HCT116 (cell line): ENCODE measurements around the gene CENPC. TPM values are rescaled to one million over a fixed set of nuclear protein-coding genes. Genes with fewer than 3 reads are reported as not detected.

Experiments
- ATAC-seq: fragments of 200-7000 bp; cut with Tn5 transposase; 2 replicates; pipeline ENCODE4 v1.9.1; 2020; ENCODE audit warnings: mild to moderate bottlenecking, moderate library complexity
- BruUV-seq: library from RNA; stranded (reverse); fragments of 400-500 nt; replicated peaks from 2 replicates; lab custom pipeline; 2021; lab: Mats Ljungman, UMichigan
- CTCF ChIA-PET: fragments of 300-600 bp; sonication (Branson Sonifier 250); formaldehyde crosslinking; loops from one replicate; lab custom pipeline; 2021; ENCODE audit warnings: antibody characterized with exemption; lab: Charles Lee
- POLR2A ChIA-PET: fragments of 300-600, 350-600 bp; sonication (Branson Sonifier 250); formaldehyde crosslinking; loops from one replicate; lab custom pipeline; 2021; ENCODE audit warnings: antibody characterized with exemption; lab: Charles Lee
- RAD21 ChIA-PET, 2 experiments: fragments of 300-600 bp; sonication (Branson Sonifier 250); formaldehyde crosslinking; loops; one replicate each; lab custom pipeline; 2023; ENCODE audit warnings: low total read pairs in 2 of 2; ENCODE audit not compliant: uncharacterized antibody in 2 of 2, unreplicated experiment in 2 of 2, low non-redundant PET in 1 of 2; lab: Charles Lee
- DNase-seq: peaks from one replicate; pipeline ENCODE4 v3.0.0-alpha.2; 2010; ENCODE audit warnings: low read depth, low spot score
- H2AFZ ChIP-seq: fragments of 200-600 bp; shearing (Covaris generic), sonication (generic); 2 replicates; pipeline ENCODE4 v1.6.1; 2017; ENCODE audit warnings: low read depth, mixed run types, mixed read lengths, antibody characterized with exemption, low read length; ENCODE audit not compliant: poor library complexity, severe bottlenecking
- H3K27ac ChIP-seq: 2 replicates; pipeline ENCODE4 v1.5.1; 2012; ENCODE audit warnings: low read depth, low read length
- H3K27me3 ChIP-seq: fragments of 200-600 bp; sonication (generic); 2 replicates; pipeline ENCODE4 v1.6.1; 2016; ENCODE audit warnings: mixed run types, low read length, mixed read lengths; ENCODE audit not compliant: insufficient read depth
- H3K36me3 ChIP-seq, 2 experiments: fragments of 200-500 bp in 1 of 2; fragments of 200-600 bp in 1 of 2; sonication (Bioruptor generic) in 1 of 2; sonication (generic) in 1 of 2; 2 replicates each; pipeline versions ENCODE4 v1.5.1 to v1.6.1; 2014 to 2016; ENCODE audit warnings: low read length in 2 of 2, inconsistent platforms in 1 of 2, mixed read lengths in 1 of 2, mixed run types in 1 of 2; ENCODE audit not compliant: insufficient read depth in 2 of 2, control insufficient read depth in 1 of 2
- H3K4me1 ChIP-seq, 2 experiments: fragments of 200-600 bp in 1 of 2; sonication (generic) in 1 of 2; 2 replicates each; pipeline versions ENCODE4 v1.5.1 to v1.6.1; 2012 to 2017; ENCODE audit warnings: low read length in 2 of 2, inconsistent platforms in 1 of 2, mild to moderate bottlenecking in 1 of 2, mixed read lengths in 1 of 2, mixed run types in 1 of 2, moderate library complexity in 1 of 2; ENCODE audit not compliant: insufficient read depth in 2 of 2, control insufficient read depth in 1 of 2
- H3K4me2 ChIP-seq: fragments of 200-600 bp; sonication (generic); 2 replicates; pipeline ENCODE4 v1.6.1; 2017; ENCODE audit warnings: mixed run types, low read length, mixed read lengths
- H3K4me3 ChIP-seq, 2 experiments: fragments of 200-600 bp in 1 of 2; sonication (generic) in 1 of 2; replicated peaks in 1 of 2; 2 replicates each; pipeline ENCODE4 v1.5.1; 2011 to 2016; ENCODE audit warnings: low read length in 2 of 2, control low read depth in 1 of 2, low read depth in 1 of 2, mild to moderate bottlenecking in 1 of 2, mixed read lengths in 1 of 2, mixed run types in 1 of 2
- H3K79me2 ChIP-seq: fragments of 200-600 bp; sonication (generic); 2 replicates; pipeline ENCODE4 v1.6.1; 2017; ENCODE audit warnings: mild to moderate bottlenecking, mixed run types, low read length, moderate library complexity, mixed read lengths; ENCODE audit not compliant: insufficient read depth
- H3K9ac ChIP-seq: fragments of 200-600 bp; sonication (generic); 2 replicates; pipeline ENCODE4 v1.6.1; 2016; ENCODE audit warnings: low read length, mixed read lengths
- H3K9me2 ChIP-seq: fragments of 200-600 bp; sonication (generic), shearing (Covaris generic); 2 replicates; pipeline ENCODE4 v1.6.1; 2017; ENCODE audit warnings: mixed run types, mild to moderate bottlenecking, moderate library complexity; ENCODE audit not compliant: insufficient read depth
- H3K9me3 ChIP-seq, 2 experiments: fragments of 200-500 bp in 1 of 2; fragments of 200-600 bp in 1 of 2; sonication (Bioruptor generic) in 1 of 2; sonication (generic) in 1 of 2; 2 replicates each; pipeline ENCODE4 v1.6.1; 2014 to 2017; ENCODE audit warnings: low read length in 2 of 2, mixed read lengths in 2 of 2, inconsistent platforms in 1 of 2, low read depth in 1 of 2, mild to moderate bottlenecking in 1 of 2, mixed run types in 1 of 2, moderate library complexity in 1 of 2; ENCODE audit not compliant: control insufficient read depth in 1 of 2, insufficient read depth in 1 of 2
- H4K20me1 ChIP-seq: fragments of 200-600 bp; sonication (generic), shearing (Covaris generic); 2 replicates; pipeline ENCODE4 v1.6.1; 2017; ENCODE audit warnings: mixed run types, mild to moderate bottlenecking, moderate library complexity; ENCODE audit not compliant: insufficient read depth
- CTCF ChIP-seq, 3 experiments: fragments of 200-600 bp in 1 of 3; sonication (generic) in 1 of 3; IDR thresholded peaks in 2 of 3; conservative IDR thresholded peaks in 1 of 3; 2 replicates each; pipeline ENCODE4 v1.5.1; 2012 to 2017; ENCODE audit warnings: low read depth in 2 of 3, low read length in 2 of 3, antibody characterized with exemption in 1 of 3, borderline replicate concordance in 1 of 3, control low read depth in 1 of 3, mild to moderate bottlenecking in 1 of 3, mixed read lengths in 1 of 3, mixed run types in 1 of 3, moderate library complexity in 1 of 3; ENCODE audit not compliant: insufficient read depth in 1 of 3
- EGR1 ChIP-seq: IDR thresholded peaks from 2 replicates; pipeline ENCODE4 v1.6.1; 2012; ENCODE audit warnings: low read depth
- JUND ChIP-seq: IDR thresholded peaks from 2 replicates; pipeline ENCODE4 v1.6.1; 2012
- POLR2AphosphoS5 ChIP-seq: IDR thresholded peaks from 2 replicates; pipeline ENCODE4 v1.6.1; 2011; ENCODE audit warnings: mild to moderate bottlenecking, low read depth, low read length, moderate library complexity
- ZBTB33 ChIP-seq: IDR thresholded peaks from 2 replicates; pipeline ENCODE4 v1.6.1; 2011; ENCODE audit warnings: mild to moderate bottlenecking, low read length, moderate library complexity; ENCODE audit not compliant: insufficient replicate concordance; ENCODE audit errors: extremely low read depth
- intact Hi-C: fragments of 100-400 bp; cut with micrococcal nuclease; formaldehyde crosslinking; loops from 2 replicates; pipeline ENCODE4 v1.10.0; 2022
- total RNA-seq: library from RNA; stranded (reverse); gene quantifications from one replicate; pipeline ENCODE4 v1.2.1, GENCODE V29; 2021; ENCODE audit not compliant: unreplicated experiment

The CENPC gene
- total RNA-seq, 1 experiment from 2014 or later, result 15.4 TPM

- Histone ChIP-seq H3K36me3 (no peaks in the 10 kb centered on the region), H3K9me3 (no peaks in the 10 kb centered on the region), H2AFZ (no peak overlapping the region), H3K4me1 (no peaks in the 10 kb centered on the region), H3K4me2 (no peak overlapping the region), H3K9me2 (0 out of 2 replicates have a peak, but pooled peaks cover 3% of the 10 kb centered on the region), H3K27ac (no peak overlapping the region), H4K20me1 (no peaks in the 10 kb centered on the region), H3K4me3 (no peak overlapping the region), H3K79me2 (no peaks in the 10 kb centered on the region), H3K9ac (no peak overlapping the region), H3K27me3 (no peaks in the 10 kb centered on the region)
- intact Hi-C loops, result no loop called here
- ChIA-PET CTCF (no interaction called here), RAD21 (no interaction called here), POLR2A (no interaction called here)
- DNase-seq (no peak), ATAC-seq (no peak)
- TF ChIP-seq JUND (no peak), POLR2AphosphoS5 (no peak)
- no TSS peak for BruUV-seq
Measured at GRCh38 chr4:67470871-67471270, 74.4 kb downstream of the CENPC start.

GRCh38 chr4:67468830-67469229 is 76.5 kb downstream of the CENPC start:
- no peaks in the 10 kb centered on the region for H3K4me1 ChIP-seq
- RAD21 ChIA-PET, result no interaction called here
- no peaks in the 10 kb centered on the region for H3K36me3 ChIP-seq
- H2AFZ ChIP-seq, result no peak overlapping the region
- H3K27me3 ChIP-seq, result no peaks in the 10 kb centered on the region
- 0 out of 2 replicates have a peak, but pooled peaks cover 3% of the 10 kb centered on the region for H3K9me2 ChIP-seq
- DNase-seq (no peak), ATAC-seq (no peak)
- intact Hi-C loops, result no loop called here
- H3K79me2 ChIP-seq, result no peaks in the 10 kb centered on the region
- H4K20me1 ChIP-seq, result no peaks in the 10 kb centered on the region
- H3K27ac ChIP-seq, result no peak overlapping the region
- no peaks in the 10 kb centered on the region for H3K9me3 ChIP-seq
- POLR2A ChIA-PET, result no interaction called here
- no peak overlapping the region for H3K9ac ChIP-seq
- H3K4me3 ChIP-seq, result no peak overlapping the region
- CTCF ChIA-PET, result no interaction called here
- TF ChIP-seq JUND (no peak), ZBTB33 (no peak), CTCF (IDR thresholded peaks at IDR 0.05 in 2 of 3, conservative IDR thresholded peaks at IDR 0.05 in 1 of 3; ENCODE audit: borderline replicate concordance in 1 of 3, insufficient read depth in 1 of 3, low read depth in 2 of 3, low read length in 2 of 3) (no peak), EGR1 (no peak)
- H3K4me2 ChIP-seq, result no peak overlapping the region
- BruUV-seq, result no TSS peak
